ENCODE measurements around the gene ARHGEF4.

Gene ARHGEF4

GRCh38 chr2:131014141-131014540 is 177.4 kb downstream of the ARHGEF4 start:
- peaks cover 28% of the 10 kb centered on the region for H3K4me1 ChIP-seq (ENCODE audit: insufficient read depth, low read length, poor library complexity, severe bottlenecking)
- H3K4me3 ChIP-seq (ENCODE audit: low read length, poor library complexity, severe bottlenecking) = no peak overlapping the region
- H3K27me3 ChIP-seq (ENCODE audit: insufficient read depth, low read length, poor library complexity, severe bottlenecking) = no peaks in the 10 kb centered on the region
- no peaks in the 10 kb centered on the region for H3K79me2 ChIP-seq (ENCODE audit: insufficient read depth, low read length)
- no peak for TF ChIP-seq CTCF (conservative IDR thresholded peaks at IDR 0.05; ENCODE audit: low read length)
- H3K4me2 ChIP-seq (ENCODE audit: low read depth, low read length, poor library complexity, severe bottlenecking) = no peak overlapping the region
- H4K20me1 ChIP-seq (ENCODE audit: insufficient read depth, low read length, poor library complexity, severe bottlenecking) = no peaks in the 10 kb centered on the region
- no peaks in the 10 kb centered on the region for H3F3A ChIP-seq (ENCODE audit: low read depth)
- no peaks in the 10 kb centered on the region for H3K36me3 ChIP-seq (ENCODE audit: insufficient read depth, low read length)
- no peak overlapping the region for H2AFZ ChIP-seq (ENCODE audit: low read length)
- H3K9me3 ChIP-seq (ENCODE audit: insufficient read depth, low read depth, low read length) = no peaks in the 10 kb centered on the region
- H3K9ac ChIP-seq (ENCODE audit: low read depth, low read length, poor library complexity, severe bottlenecking) = no peak overlapping the region
- H3K9me2 ChIP-seq (replicated peaks; ENCODE audit: low read depth, low read length) = no peaks in the 10 kb centered on the region

GRCh38 chr2:131015764-131016163 is 179.1 kb downstream of the ARHGEF4 start:
- no peaks in the 10 kb centered on the region for H3K9me2 ChIP-seq (replicated peaks; ENCODE audit: low read depth, low read length)
- H3K36me3 ChIP-seq (ENCODE audit: insufficient read depth, low read length) = no peaks in the 10 kb centered on the region
- H2AFZ ChIP-seq (ENCODE audit: low read length) = no peak overlapping the region
- H3K4me2 ChIP-seq (ENCODE audit: low read depth, low read length, poor library complexity, severe bottlenecking) = no peak overlapping the region
- no peak overlapping the region for H3K4me3 ChIP-seq (ENCODE audit: low read length, poor library complexity, severe bottlenecking)
- no peaks in the 10 kb centered on the region for H3K27me3 ChIP-seq (ENCODE audit: insufficient read depth, low read length, poor library complexity, severe bottlenecking)
- H3K9ac ChIP-seq (ENCODE audit: low read depth, low read length, poor library complexity, severe bottlenecking) = no peak overlapping the region
- no peaks in the 10 kb centered on the region for H3K9me3 ChIP-seq (ENCODE audit: insufficient read depth, low read depth, low read length)
- no peaks in the 10 kb centered on the region for H3K79me2 ChIP-seq (ENCODE audit: insufficient read depth, low read length)
- TF ChIP-seq CTCF (conservative IDR thresholded peaks at IDR 0.05; ENCODE audit: low read length) (no peak), EZH2phosphoT487 (IDR thresholded peaks at IDR 0.05; ENCODE audit: borderline replicate concordance) (no peak)
- no peaks in the 10 kb centered on the region for H4K20me1 ChIP-seq (ENCODE audit: insufficient read depth, low read length, poor library complexity, severe bottlenecking)
- no peaks in the 10 kb centered on the region for H3F3A ChIP-seq (ENCODE audit: low read depth)
- H3K4me1 ChIP-seq (ENCODE audit: insufficient read depth, low read length, poor library complexity, severe bottlenecking) = peaks cover 17% of the 10 kb centered on the region

GRCh38 chr2:131016826-131017741 is 180.4 kb downstream of the ARHGEF4 start:
- TF ChIP-seq EZH2phosphoT487 (IDR thresholded peaks at IDR 0.05; ENCODE audit: borderline replicate concordance) (no peak), CTCF (conservative IDR thresholded peaks at IDR 0.05; ENCODE audit: low read length) (no peak)
- no peak overlapping the region for H3K4me3 ChIP-seq (ENCODE audit: low read length, poor library complexity, severe bottlenecking)
- peaks cover 4% of the 10 kb centered on the region for H3K4me1 ChIP-seq (ENCODE audit: insufficient read depth, low read length, poor library complexity, severe bottlenecking)
- no peaks in the 10 kb centered on the region for H3K36me3 ChIP-seq (ENCODE audit: insufficient read depth, low read length)
- no peaks in the 10 kb centered on the region for H3K79me2 ChIP-seq (ENCODE audit: insufficient read depth, low read length)
- no peaks in the 10 kb centered on the region for H3K9me3 ChIP-seq (ENCODE audit: insufficient read depth, low read depth, low read length)
- peak overlapping the region; percentile 16; the same call in 1 of the 2 replicates for H2AFZ ChIP-seq (ENCODE audit: low read length)
- no peaks in the 10 kb centered on the region for H3F3A ChIP-seq (ENCODE audit: low read depth)
- H3K9ac ChIP-seq (ENCODE audit: low read depth, low read length, poor library complexity, severe bottlenecking) = no peak overlapping the region
- H3K4me2 ChIP-seq (ENCODE audit: low read depth, low read length, poor library complexity, severe bottlenecking) = no peak overlapping the region
- H3K9me2 ChIP-seq (replicated peaks; ENCODE audit: low read depth, low read length) = no peaks in the 10 kb centered on the region
- no peaks in the 10 kb centered on the region for H3K27me3 ChIP-seq (ENCODE audit: insufficient read depth, low read length, poor library complexity, severe bottlenecking)
- no peaks in the 10 kb centered on the region for H4K20me1 ChIP-seq (ENCODE audit: insufficient read depth, low read length, poor library complexity, severe bottlenecking)

Measured in Loucy (cell line).